ENCODE data around the gene TMEM134. TPM values are rescaled to one million over a fixed set of nuclear protein-coding genes. Genes with fewer than 3 reads are reported as not detected.
A peak's percentile ranks its signal among the peaks of the same experiment; 100 is the strongest.

The TMEM134 gene
- total and polyA plus RNA-seq, 9 of the 15 experiments (the other 6 are each of a cell fraction or from before 2014, with no cell fraction given) = 0.63 to 48.4 (median 10.7) TPM

GRCh38 chr11:67482827-67483798, 14.1 kb upstream of the TMEM134 start, which contains the start of gene AIP (continued):
- no peak for TF ChIP-seq RBM22 (IDR thresholded peaks at IDR 0.05; ENCODE audit: low read depth, low read length, poor library complexity, severe bottlenecking)
- no peak for TF ChIP-seq U2AF2 (optimal IDR thresholded peaks at IDR 0.05; ENCODE audit: low read depth, low read length)
- TF ChIP-seq TCF15 (CRISPR knock-in tag; IDR thresholded peaks at IDR 0.05) = no peak
- 0 out of 2 replicates have a peak, but pooled peaks have one; percentile 8 for TF ChIP-seq ZBTB12 (CRISPR knock-in tag; IDR thresholded peaks at IDR 0.05)
- no peak for TF ChIP-seq TARDBP (IDR thresholded peaks at IDR 0.05)
- TF ChIP-seq TOE1 (IDR thresholded peaks at IDR 0.05; ENCODE audit: borderline replicate concordance) = 0 out of 2 replicates have a peak, but pooled peaks have one; percentile 42
- TF ChIP-seq TOE1 (CRISPR knock-in tag; IDR thresholded peaks at IDR 0.05; ENCODE audit: borderline replicate concordance, low read depth) = peak; percentile 99
- TF ChIP-seq GATAD2B (IDR thresholded peaks at IDR 0.05; ENCODE audit: borderline replicate concordance) = no peak
- peak; percentile 74 for TF ChIP-seq ZFX (CRISPR knock-in tag; IDR thresholded peaks at IDR 0.05)
- TF ChIP-seq RFX7 (CRISPR knock-in tag; IDR thresholded peaks at IDR 0.05) = no peak
- peak; percentile 93 for TF ChIP-seq NR2C2 (CRISPR knock-in tag; IDR thresholded peaks at IDR 0.05)
- peak; percentile 84 for TF ChIP-seq NR2C2 (tag; IDR thresholded peaks at IDR 0.05)
- no peak for TF ChIP-seq NONO (IDR thresholded peaks at IDR 0.05; ENCODE audit: low read depth in 2 of 2, low read length in 1 of 2)
- peak; percentile 21; the same call in 1 of the 2 replicates for TF ChIP-seq MYC (IDR thresholded peaks at IDR 0.05; ENCODE audit: low read depth, low read length)
- no peak for TF ChIP-seq MYC (CRISPR knock-in tag; IDR thresholded peaks at IDR 0.05; ENCODE audit: borderline replicate concordance, low read depth)
- TF ChIP-seq MECOM (CRISPR knock-in tag; IDR thresholded peaks at IDR 0.05) = 0 out of 2 replicates have a peak, but pooled peaks have one; percentile 38
- TF ChIP-seq AFF1 (IDR thresholded peaks at IDR 0.05; ENCODE audit: low read depth in 1 of 2, partially characterized antibody in 2 of 2) = no peak
- no peak for TF ChIP-seq GABPB2 (CRISPR knock-in tag; conservative IDR thresholded peaks at IDR 0.05)
- no peak for TF ChIP-seq FOSL1 (tag; conservative IDR thresholded peaks at IDR 0.05)
- TF ChIP-seq MCM5 (IDR thresholded peaks at IDR 0.05; ENCODE audit: low read depth) = no peak
- TF ChIP-seq CAMTA2 (CRISPR knock-in tag; conservative IDR thresholded peaks at IDR 0.05) = no peak

All from K562 (cell line).